DND-41 (cell line): Measurements from ENCODE around the gene CNOT3.

Experiments used
- ATAC-seq: fragments of 200-7000 bp; cut with Tn5 transposase; 3 replicates; pipeline ENCODE4 v1.9.1; 2021; ENCODE audit warnings: low read depth; ENCODE audit not compliant: insufficient read depth
- DNase-seq: peaks from one replicate; pipeline ENCODE4 v3.0.0-alpha.2; 2020
- H2AFZ ChIP-seq: 2 replicates; pipeline ENCODE4 v1.6.0; 2012; ENCODE audit warnings: low read depth, low read length
- H3K27ac ChIP-seq: 2 replicates; pipeline ENCODE4 v1.5.1; 2012; ENCODE audit warnings: low read length, inconsistent platforms
- H3K27me3 ChIP-seq: fragments of 200-600 bp; sonication (generic); 2 replicates; pipeline ENCODE4 v1.6.0; 2012; ENCODE audit warnings: low read length, mild to moderate bottlenecking, inconsistent platforms; ENCODE audit not compliant: insufficient read depth, poor library complexity
- H3K36me3 ChIP-seq: 2 replicates; pipeline ENCODE4 v1.5.1; 2012; ENCODE audit warnings: low read length, inconsistent platforms; ENCODE audit not compliant: insufficient read depth
- H3K4me1 ChIP-seq: 2 replicates; pipeline ENCODE4 v1.5.1; 2012; ENCODE audit warnings: mild to moderate bottlenecking, low read length; ENCODE audit not compliant: insufficient read depth
- H3K4me2 ChIP-seq: 2 replicates; pipeline ENCODE4 v1.6.0; 2012; ENCODE audit warnings: mild to moderate bottlenecking, moderate library complexity, low read length, inconsistent platforms; ENCODE audit not compliant: insufficient read depth
- H3K4me3 ChIP-seq, 2 experiments: fragments of 200-600 bp in 1 of 2; shearing (Covaris generic) in 1 of 2; 2 replicates each; pipeline ENCODE4 v1.5.1; 2012 to 2016; ENCODE audit warnings: inconsistent platforms in 2 of 2, low read length in 2 of 2, mild to moderate bottlenecking in 2 of 2, low read depth in 1 of 2, moderate library complexity in 1 of 2
- H3K79me2 ChIP-seq: 2 replicates; pipeline ENCODE4 v1.6.0; 2012; ENCODE audit warnings: low read length, inconsistent platforms; ENCODE audit not compliant: insufficient read depth
- H3K9ac ChIP-seq: 2 replicates; pipeline ENCODE4 v1.6.0; 2012; ENCODE audit warnings: low read depth, mild to moderate bottlenecking, inconsistent platforms, low read length, moderate library complexity
- H3K9me3 ChIP-seq: 2 replicates; pipeline ENCODE4 v1.5.1; 2012; ENCODE audit warnings: low read length, moderate library complexity, mild to moderate bottlenecking, inconsistent platforms; ENCODE audit not compliant: insufficient read depth, severe bottlenecking
- H4K20me1 ChIP-seq: 2 replicates; pipeline ENCODE4 v1.6.0; 2012; ENCODE audit warnings: low read length; ENCODE audit not compliant: insufficient read depth
- EZH2 ChIP-seq: IDR thresholded peaks from 3 replicates; pipeline ENCODE4 v1.6.1; 2012; ENCODE audit warnings: borderline replicate concordance, low read depth, mild to moderate bottlenecking, moderate library complexity, low read length, inconsistent platforms; ENCODE audit not compliant: severe bottlenecking
- TF ChIP-seq, protein P1 (sequence below): IDR thresholded peaks from 2 replicates; pipeline ENCODE4 v1.5.1; 2012; ENCODE audit warnings: borderline replicate concordance, low read length, moderate library complexity, mild to moderate bottlenecking; ENCODE audit not compliant: poor library complexity, severe bottlenecking; ENCODE audit errors: extremely low read depth

The CNOT3 gene

DNA sequence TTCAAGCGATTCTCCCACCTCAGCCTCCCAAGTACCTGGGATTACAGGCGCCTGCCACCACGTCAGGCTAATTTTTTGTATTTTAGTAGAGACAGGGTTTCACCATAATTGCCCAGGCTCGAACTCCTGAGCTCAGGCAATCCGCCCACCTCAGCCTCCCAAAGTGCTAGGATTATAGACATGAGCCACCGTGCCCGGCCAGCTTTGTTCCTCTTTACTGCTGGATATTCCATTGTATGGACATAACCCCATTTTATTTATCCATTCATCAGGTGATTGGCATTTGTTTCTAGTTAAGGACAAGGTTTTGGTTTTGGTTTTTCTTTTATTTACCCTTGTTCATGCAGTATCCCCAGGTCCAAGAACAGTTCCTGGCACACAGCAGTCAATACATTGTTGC lies 59.0 kb downstream of the CNOT3 start:
- Histone ChIP-seq H3K27me3 (no peaks in the 10 kb centered on the region), H3K9ac (no peak overlapping the region), H3K4me1 (peaks cover 30% of the 10 kb centered on the region), H2AFZ (no peak overlapping the region), H3K4me2 (no peak overlapping the region), H4K20me1 (peaks cover 17% of the 10 kb centered on the region), H3K4me3 (no peak overlapping the region), H3K79me2 (peaks cover 29% of the 10 kb centered on the region), H3K27ac (no peak overlapping the region), H3K36me3 (peaks cover 20% of the 10 kb centered on the region), H3K9me3 (no peaks in the 10 kb centered on the region)
- no peak for ATAC-seq
- TF ChIP-seq, protein P1, sequence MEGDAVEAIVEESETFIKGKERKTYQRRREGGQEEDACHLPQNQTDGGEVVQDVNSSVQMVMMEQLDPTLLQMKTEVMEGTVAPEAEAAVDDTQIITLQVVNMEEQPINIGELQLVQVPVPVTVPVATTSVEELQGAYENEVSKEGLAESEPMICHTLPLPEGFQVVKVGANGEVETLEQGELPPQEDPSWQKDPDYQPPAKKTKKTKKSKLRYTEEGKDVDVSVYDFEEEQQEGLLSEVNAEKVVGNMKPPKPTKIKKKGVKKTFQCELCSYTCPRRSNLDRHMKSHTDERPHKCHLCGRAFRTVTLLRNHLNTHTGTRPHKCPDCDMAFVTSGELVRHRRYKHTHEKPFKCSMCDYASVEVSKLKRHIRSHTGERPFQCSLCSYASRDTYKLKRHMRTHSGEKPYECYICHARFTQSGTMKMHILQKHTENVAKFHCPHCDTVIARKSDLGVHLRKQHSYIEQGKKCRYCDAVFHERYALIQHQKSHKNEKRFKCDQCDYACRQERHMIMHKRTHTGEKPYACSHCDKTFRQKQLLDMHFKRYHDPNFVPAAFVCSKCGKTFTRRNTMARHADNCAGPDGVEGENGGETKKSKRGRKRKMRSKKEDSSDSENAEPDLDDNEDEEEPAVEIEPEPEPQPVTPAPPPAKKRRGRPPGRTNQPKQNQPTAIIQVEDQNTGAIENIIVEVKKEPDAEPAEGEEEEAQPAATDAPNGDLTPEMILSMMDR, result no peak
- no peak for TF ChIP-seq EZH2
- no peak for DNase-seq

DNA sequence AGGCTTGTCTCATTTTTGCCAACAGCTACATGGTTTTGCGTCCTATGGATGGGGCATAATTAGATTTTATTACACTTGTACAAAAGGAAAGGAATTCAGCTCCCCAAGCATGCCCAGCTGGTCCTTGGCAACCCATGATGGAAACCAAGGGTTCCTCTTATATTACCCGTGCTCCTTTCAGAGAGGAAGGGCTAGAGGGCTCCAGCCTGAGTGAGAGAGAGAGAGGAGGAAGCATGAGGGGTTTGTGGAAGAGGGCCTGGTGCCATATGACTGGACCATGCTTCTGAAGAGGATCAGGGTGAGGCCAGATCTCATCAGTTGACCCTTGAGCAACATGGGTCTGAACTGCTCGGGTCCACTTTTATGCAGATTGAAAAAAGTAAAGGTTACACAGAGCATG lies 59.6 kb downstream of the CNOT3 start:
- TF ChIP-seq, protein P1, result no peak
- no peak for TF ChIP-seq EZH2
- H3K79me2 ChIP-seq, result peaks cover 29% of the 10 kb centered on the region
- DNase-seq (no peak), ATAC-seq (no peak)
- no peak overlapping the region for H2AFZ ChIP-seq
- H3K27me3 ChIP-seq, result no peaks in the 10 kb centered on the region
- peaks cover 17% of the 10 kb centered on the region for H4K20me1 ChIP-seq
- H3K36me3 ChIP-seq, result peaks cover 26% of the 10 kb centered on the region
- no peak overlapping the region for H3K4me3 ChIP-seq
- H3K4me2 ChIP-seq, result no peak overlapping the region
- H3K9ac ChIP-seq, result no peak overlapping the region
- H3K9me3 ChIP-seq, result no peaks in the 10 kb centered on the region
- H3K27ac ChIP-seq, result no peak overlapping the region
- peaks cover 30% of the 10 kb centered on the region for H3K4me1 ChIP-seq

DNA sequence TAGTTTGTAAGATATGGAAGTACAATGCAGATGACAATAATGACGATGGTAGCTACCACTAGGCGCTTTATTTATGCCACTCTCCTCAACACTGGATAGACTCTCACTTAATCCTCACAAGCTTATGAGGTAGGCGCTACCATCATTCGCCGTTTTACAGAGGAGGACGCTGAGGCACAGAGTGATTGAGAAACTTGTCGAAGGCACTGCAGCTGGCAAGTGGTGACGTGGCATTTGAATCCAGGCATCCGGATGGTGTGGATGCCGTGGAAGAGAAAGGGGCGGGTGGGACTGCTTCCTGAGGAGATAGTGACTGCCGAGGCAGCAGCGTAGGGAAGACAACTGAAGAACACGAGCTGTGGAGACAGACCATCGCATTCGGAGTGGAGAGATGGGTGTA lies 61.8 kb downstream of the CNOT3 start:
- Histone ChIP-seq H3K27ac (no peak overlapping the region), H2AFZ (no peak overlapping the region), H3K79me2 (peaks cover 43% of the 10 kb centered on the region), H3K9ac (peak overlapping the region; percentile 72), H4K20me1 (peaks cover 34% of the 10 kb centered on the region), H3K9me3 (no peaks in the 10 kb centered on the region), H3K4me1 (peaks cover 40% of the 10 kb centered on the region), H3K36me3 (peaks cover 38% of the 10 kb centered on the region), H3K4me2 (peak overlapping the region; percentile 81), H3K27me3 (no peaks in the 10 kb centered on the region), H3K4me3 (no peak overlapping the region)
- ATAC-seq, result no peak
- no peak for DNase-seq
- TF ChIP-seq, protein P1, result no peak
- no peak for TF ChIP-seq EZH2
